Body of pancreas (tissue), 4 donors: ENCODE data around the gene MMP14. TPM values are rescaled to one million over a fixed set of nuclear protein-coding genes. Genes with fewer than 3 reads are reported as not detected.

Experiments used
- ATAC-seq: fragments of 150-250 bp; one replicate; pipeline ENCODE4 v1.9.1; 2016
- DNase-seq, 4 donors: peaks; one replicate each; pipeline ENCODE4 v3.0.0-alpha.2; 2019
- H3K27ac ChIP-seq, 4 donors: fragments of 200-600 bp; sonication (generic); 1 replicate in 3 of 4; 2 replicates in 1 of 4; pipeline versions ENCODE4 v1.5.1 to v1.6.1; 2016 to 2019; ENCODE audit warnings: mild to moderate bottlenecking in 1 of 4, mixed read lengths in 1 of 4, moderate library complexity in 1 of 4
- H3K27me3 ChIP-seq, 2 donors: fragments of 200-600 bp; sonication (generic); one replicate each; pipeline ENCODE4 v1.6.0; 2016; ENCODE audit warnings: mild to moderate bottlenecking in 1 of 2
- H3K36me3 ChIP-seq, 2 donors: fragments of 200-600 bp; sonication (generic); replicated peaks in 1 of 2; 2 replicates each; pipeline ENCODE4 v1.5.1; 2016; ENCODE audit warnings: low read depth in 2 of 2; ENCODE audit not compliant: insufficient read depth in 1 of 2
- H3K4me1 ChIP-seq: fragments of 200-600 bp; sonication (generic); one replicate; pipeline ENCODE4 v1.6.0; 2016
- H3K4me3 ChIP-seq, 2 donors: fragments of 200-600 bp; sonication (generic); 1 replicate in 1 of 2; 2 replicates in 1 of 2; pipeline ENCODE4 v1.5.1; 2016 to 2019
- H3K9me3 ChIP-seq, 3 donors: fragments of 200-600 bp; sonication (generic); 1 replicate in 2 of 3; 2 replicates in 1 of 3; pipeline ENCODE4 v1.5.1; 2016
- POLR2A ChIP-seq, 3 donors: fragments of 450-650 bp; IDR thresholded peaks; one replicate each; pipeline ENCODE4 v1.6.1; 2016; ENCODE audit warnings: antibody characterized with exemption in 3 of 3, mild to moderate bottlenecking in 2 of 3
- WGBS, 2 donors: methylation state at CpG; one replicate each; pipeline ENCODE4 v1.1.5; 2017; 5-methylcytosine and 5-hydroxymethylcytosine counted together
- intact Hi-C: fragments of 100-400 bp; cut with DNase I; formaldehyde crosslinking; loops from one replicate; pipeline ENCODE4 v1.15.1; 2023
- total RNA-seq, 2 donors: library from RNA; depleted of rRNA; stranded (reverse); fragments of >200 nt; gene quantifications; one replicate each; pipeline ENCODE4 v1.1.0, GENCODE V29; 2016
- TF ChIP-seq, protein P1 (sequence below), 7 experiments: fragments of 450-650 bp in 4 of 7; fragments of 200-600 bp in 3 of 7; sonication (generic) in 3 of 7; IDR thresholded peaks; one replicate each; pipeline ENCODE4 v1.5.1; 2016 to 2019; ENCODE audit warnings: antibody characterized with exemption in 7 of 7

Gene MMP14
- total RNA-seq, 2 donors from 2014 or later = 55.3 to 65.3 TPM

DNA sequence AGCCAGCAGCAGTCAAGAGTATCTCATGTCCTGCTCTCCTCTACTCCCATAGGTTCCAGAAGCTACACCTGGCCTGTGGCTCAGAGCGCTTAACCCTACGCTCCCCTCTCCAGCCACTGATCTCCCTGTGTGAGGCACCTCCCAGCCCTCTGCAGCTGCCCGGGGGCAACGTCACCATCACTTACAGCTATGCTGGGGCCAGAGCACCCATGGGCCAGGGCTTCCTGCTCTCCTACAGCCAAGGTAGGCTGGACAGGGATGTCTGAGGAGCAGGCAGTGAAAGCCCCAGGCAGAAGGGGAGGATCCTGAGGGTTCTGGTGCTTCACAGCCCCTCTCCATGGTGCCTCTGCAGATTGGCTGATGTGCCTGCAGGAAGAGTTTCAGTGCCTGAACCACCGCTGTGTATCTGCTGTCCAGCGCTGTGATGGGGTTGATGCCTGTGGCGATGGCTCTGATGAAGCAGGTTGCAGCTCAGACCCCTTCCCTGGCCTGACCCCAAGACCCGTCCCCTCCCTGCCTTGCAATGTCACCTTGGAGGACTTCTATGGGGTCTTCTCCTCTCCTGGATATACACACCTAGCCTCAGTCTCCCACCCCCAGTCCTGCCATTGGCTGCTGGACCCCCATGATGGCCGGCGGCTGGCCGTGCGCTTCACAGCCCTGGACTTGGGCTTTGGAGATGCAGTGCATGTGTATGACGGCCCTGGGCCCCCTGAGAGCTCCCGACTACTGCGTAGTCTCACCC is 38.8 kb downstream of the MMP14 start:
- intact Hi-C loops = no loop called here
- Histone ChIP-seq H3K4me1 (peaks cover 25% of the 10 kb centered on the region), H3K9me3 (no peaks in the 10 kb centered on the region), H3K4me3 (no peak overlapping the region), H3K27me3 (no peaks in the 10 kb centered on the region), H3K36me3 (peaks cover 4 to 26% of the 10 kb centered on the region in 2 donors), H3K27ac (no peak overlapping the region)
- TF ChIP-seq POLR2A (IDR thresholded peaks at IDR 0.05) = no peak
- TF ChIP-seq, protein P1, sequence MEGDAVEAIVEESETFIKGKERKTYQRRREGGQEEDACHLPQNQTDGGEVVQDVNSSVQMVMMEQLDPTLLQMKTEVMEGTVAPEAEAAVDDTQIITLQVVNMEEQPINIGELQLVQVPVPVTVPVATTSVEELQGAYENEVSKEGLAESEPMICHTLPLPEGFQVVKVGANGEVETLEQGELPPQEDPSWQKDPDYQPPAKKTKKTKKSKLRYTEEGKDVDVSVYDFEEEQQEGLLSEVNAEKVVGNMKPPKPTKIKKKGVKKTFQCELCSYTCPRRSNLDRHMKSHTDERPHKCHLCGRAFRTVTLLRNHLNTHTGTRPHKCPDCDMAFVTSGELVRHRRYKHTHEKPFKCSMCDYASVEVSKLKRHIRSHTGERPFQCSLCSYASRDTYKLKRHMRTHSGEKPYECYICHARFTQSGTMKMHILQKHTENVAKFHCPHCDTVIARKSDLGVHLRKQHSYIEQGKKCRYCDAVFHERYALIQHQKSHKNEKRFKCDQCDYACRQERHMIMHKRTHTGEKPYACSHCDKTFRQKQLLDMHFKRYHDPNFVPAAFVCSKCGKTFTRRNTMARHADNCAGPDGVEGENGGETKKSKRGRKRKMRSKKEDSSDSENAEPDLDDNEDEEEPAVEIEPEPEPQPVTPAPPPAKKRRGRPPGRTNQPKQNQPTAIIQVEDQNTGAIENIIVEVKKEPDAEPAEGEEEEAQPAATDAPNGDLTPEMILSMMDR (IDR thresholded peaks at IDR 0.05) = no peak
- DNase-seq (no peak), ATAC-seq (no peak)
- WGBS, 2 donors = 89 to 98% methylated on average over 4 to 11 of the region's 15 CpGs

DNA sequence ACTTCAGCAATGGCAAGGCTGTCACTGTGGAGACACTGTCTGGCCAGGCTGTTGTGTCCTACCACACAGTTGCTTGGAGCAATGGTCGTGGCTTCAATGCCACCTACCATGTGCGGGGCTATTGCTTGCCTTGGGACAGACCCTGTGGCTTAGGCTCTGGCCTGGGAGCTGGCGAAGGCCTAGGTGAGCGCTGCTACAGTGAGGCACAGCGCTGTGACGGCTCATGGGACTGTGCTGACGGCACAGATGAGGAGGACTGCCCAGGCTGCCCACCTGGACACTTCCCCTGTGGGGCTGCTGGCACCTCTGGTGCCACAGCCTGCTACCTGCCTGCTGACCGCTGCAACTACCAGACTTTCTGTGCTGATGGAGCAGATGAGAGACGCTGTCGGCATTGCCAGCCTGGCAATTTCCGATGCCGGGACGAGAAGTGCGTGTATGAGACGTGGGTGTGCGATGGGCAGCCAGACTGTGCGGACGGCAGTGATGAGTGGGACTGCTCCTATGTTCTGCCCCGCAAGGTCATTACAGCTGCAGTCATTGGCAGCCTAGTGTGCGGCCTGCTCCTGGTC is 39.4 kb downstream of the MMP14 start:
- peaks cover 18% of the 10 kb centered on the region for H3K4me1 ChIP-seq
- DNase-seq (no peak), ATAC-seq (no peak)
- intact Hi-C loops = no loop called here
- peaks cover 4 to 26% of the 10 kb centered on the region in 2 donors for H3K36me3 ChIP-seq
- H3K27ac ChIP-seq = no peak overlapping the region
- no peaks in the 10 kb centered on the region for H3K9me3 ChIP-seq
- WGBS, 2 donors = 92 to 94% methylated on average over 7 to 20 of the region's 20 CpGs
- TF ChIP-seq, protein P1 (IDR thresholded peaks at IDR 0.05) = no peak
- TF ChIP-seq POLR2A (IDR thresholded peaks at IDR 0.05) = no peak
- H3K4me3 ChIP-seq = no peak overlapping the region
- H3K27me3 ChIP-seq = no peaks in the 10 kb centered on the region

DNA sequence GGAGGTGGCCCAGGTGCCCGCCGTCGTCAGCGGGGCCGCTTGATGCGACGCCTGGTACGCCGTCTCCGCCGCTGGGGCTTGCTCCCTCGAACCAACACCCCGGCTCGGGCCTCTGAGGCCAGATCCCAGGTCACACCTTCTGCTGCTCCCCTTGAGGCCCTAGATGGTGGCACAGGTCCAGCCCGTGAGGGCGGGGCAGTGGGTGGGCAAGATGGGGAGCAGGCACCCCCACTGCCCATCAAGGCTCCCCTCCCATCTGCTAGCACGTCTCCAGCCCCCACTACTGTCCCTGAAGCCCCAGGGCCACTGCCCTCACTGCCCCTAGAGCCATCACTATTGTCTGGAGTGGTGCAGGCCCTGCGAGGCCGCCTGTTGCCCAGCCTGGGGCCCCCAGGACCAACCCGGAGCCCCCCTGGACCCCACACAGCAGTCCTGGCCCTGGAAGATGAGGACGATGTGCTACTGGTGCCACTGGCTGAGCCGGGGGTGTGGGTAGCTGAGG is 40.7 kb downstream of the MMP14 start:
- Histone ChIP-seq H3K4me3 (no peak overlapping the region), H3K4me1 (peaks cover 16% of the 10 kb centered on the region), H3K9me3 (no peaks in the 10 kb centered on the region), H3K36me3 (peaks cover 4 to 26% of the 10 kb centered on the region in 2 donors), H3K27me3 (no peaks in the 10 kb centered on the region), H3K27ac (no peak overlapping the region)
- DNase-seq (no peak), ATAC-seq (no peak)
- WGBS, 2 donors = 91 to 96% methylated on average over 16 to 18 of the region's 22 CpGs
- intact Hi-C loops = no loop called here
- no peak for TF ChIP-seq POLR2A (IDR thresholded peaks at IDR 0.05)
- TF ChIP-seq, protein P1 (IDR thresholded peaks at IDR 0.05) = no peak

DNA sequence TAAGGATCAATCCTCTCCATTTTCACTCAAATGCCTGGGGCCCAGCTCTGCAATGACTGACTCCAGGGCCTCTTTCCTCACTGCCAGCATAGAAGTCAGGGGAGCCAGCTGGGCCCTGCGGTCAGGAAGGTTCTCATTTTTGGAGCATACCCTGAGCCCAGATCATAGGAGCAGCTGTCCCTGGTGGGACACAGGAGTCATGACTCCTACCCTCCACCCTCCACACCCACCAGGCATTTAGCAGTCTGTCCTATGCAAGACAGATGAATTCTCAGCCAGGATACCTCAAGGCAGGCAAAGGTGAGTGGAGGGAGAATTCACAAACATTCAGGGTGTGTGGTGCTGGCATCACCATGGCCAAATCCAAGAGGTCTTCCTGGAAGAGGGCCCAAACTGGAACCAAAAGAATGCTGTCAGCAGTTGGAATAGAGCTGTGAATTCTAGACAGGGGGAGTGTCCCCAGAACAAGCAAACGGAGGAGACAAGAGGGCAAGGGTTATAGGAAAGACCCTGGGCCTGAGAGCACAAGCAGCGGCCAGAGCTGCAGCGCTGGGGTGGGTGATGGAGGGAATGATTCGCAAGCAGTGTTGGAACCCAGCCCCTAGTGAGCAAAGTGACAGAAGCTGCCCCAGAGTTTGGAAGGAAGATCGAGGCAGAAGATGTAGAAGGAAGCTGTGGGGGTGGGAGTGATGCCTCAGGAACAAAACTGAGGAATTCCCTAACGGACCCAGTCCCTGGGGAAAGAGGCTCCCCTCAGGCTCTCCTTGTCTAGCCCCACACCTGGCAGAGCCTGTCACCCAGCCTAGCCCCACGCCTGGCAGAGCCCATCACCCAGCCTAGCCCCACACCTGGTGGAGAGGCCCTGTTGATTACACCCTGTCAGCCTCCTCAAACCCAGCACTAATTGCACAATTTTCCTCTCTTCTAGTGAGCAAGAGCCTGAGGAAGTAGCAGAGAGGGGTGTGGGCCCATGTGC is 42.2 kb downstream of the MMP14 start:
- Histone ChIP-seq H3K9me3 (no peaks in the 10 kb centered on the region), H3K27me3 (no peaks in the 10 kb centered on the region), H3K4me1 (peaks cover 19% of the 10 kb centered on the region), H3K4me3 (no peak overlapping the region), H3K36me3 (peaks cover 4 to 26% of the 10 kb centered on the region in 2 donors), H3K27ac (no peak overlapping the region)
- intact Hi-C loops = no loop called here
- TF ChIP-seq, protein P1 (IDR thresholded peaks at IDR 0.05) = no peak
- no peak for TF ChIP-seq POLR2A (IDR thresholded peaks at IDR 0.05)
- no peak for ATAC-seq
- no peak for DNase-seq
- WGBS, 2 donors = 76 to 86% methylated on average over 7 to 8 of the region's 8 CpGs
